AG08396 (cell line): ENCODE data around the gene UCHL1.

Source experiments
- DNase-seq: peaks from one replicate; pipeline ENCODE4 v3.0.0; 2012; ENCODE audit warnings: low spot score, mixed read lengths

The UCHL1 gene

GRCh38 chr4:41256740-41257256, at the start of gene UCHL1:
UCHL1 (plus strand) TSS chr4:41256928; CDS start chr4:41256977, 49 bp downstream.
- peak; percentile 73 for DNase-seq

GRCh38 chr4:41207291-41207831, 49.4 kb upstream of the UCHL1 start:
- no peak for DNase-seq

- DNase-seq, result no peak
Measured at GRCh38 chr4:41209187-41209586, 47.5 kb upstream of the UCHL1 start.

DNA sequence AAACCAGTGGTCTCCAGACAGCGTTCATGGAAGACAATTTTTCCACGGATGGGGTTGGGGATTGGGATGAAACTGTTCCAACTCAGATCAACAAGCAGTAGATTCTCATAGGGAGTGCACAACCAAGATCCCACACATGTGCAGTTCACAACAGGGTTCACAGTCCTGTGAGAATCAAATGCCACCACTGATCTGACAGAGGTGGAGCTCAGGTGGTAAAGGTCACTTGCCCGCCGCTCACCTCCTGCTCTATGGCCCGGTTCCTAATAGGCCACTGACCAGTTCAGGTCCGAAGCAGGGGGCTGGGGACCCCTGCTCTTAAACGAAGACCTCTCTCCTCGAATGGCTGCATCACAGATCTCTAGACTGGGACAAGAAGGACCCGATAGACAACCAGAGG, 46.8 kb upstream of the UCHL1 start:
- DNase-seq, result no peak

- no peak for DNase-seq
Measured at GRCh38 chr4:41211951-41212615, 44.6 kb upstream of the UCHL1 start.

GRCh38 chr4:41212616-41213203, 44.0 kb upstream of the UCHL1 start:
- peak; percentile 59 for DNase-seq

DNA sequence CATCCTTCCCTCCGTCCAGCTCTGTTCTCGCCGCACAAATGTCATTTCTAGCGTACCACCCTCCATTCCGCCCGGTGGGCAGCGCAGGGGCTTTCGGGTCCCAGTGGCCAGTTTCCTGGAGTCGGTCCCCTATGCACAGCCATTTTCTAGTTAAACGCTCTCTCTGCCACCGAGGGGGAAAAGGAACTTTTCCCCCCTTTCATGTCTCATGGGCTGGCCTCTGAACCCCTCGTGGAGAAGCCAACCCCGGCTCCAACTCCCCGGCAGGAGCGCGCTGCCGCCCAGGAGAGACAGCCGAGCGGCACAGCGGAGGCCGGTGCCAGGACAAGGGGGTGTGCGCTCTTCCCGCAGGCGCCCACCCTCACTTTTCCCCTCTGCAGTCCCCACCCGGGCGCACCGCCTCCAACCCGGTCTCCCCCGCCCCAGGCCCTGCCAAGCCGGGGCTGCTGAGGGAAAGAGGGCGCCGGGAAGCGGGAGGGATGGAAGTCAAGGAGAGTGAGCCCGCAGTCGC, 43.0 kb upstream of the UCHL1 start:
- peak; percentile 38 for DNase-seq

GRCh38 chr4:41214136-41214824, 42.4 kb upstream of the UCHL1 start, which contains the start of gene APBB2:
APBB2 (minus strand) TSS chr4:41214542; CDS start chr4:41033254, 181,288 bp downstream.
- DNase-seq, result peak; percentile 97

- DNase-seq, result no peak
Measured at GRCh38 chr4:41214825-41215146, 41.9 kb upstream of the UCHL1 start.

DNA sequence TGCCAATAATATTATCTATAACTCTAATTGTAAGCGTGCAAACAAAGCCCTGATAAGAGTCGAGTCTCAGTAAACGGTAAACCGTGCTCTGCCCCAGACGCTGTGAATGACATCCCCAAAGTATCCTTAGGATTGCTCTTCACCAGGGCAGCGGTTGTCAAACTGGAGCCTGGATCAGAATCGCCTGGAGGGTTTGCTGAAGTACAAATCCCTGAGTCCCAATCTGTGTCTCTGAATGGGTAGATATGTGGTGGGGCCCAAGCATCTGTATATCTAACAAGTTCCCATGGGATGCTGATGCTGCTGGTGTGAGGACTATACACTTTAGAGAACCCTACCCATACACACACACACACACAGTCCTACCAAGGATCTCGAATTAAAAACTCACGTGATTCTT, 41.6 kb upstream of the UCHL1 start:
- DNase-seq, result no peak

DNA sequence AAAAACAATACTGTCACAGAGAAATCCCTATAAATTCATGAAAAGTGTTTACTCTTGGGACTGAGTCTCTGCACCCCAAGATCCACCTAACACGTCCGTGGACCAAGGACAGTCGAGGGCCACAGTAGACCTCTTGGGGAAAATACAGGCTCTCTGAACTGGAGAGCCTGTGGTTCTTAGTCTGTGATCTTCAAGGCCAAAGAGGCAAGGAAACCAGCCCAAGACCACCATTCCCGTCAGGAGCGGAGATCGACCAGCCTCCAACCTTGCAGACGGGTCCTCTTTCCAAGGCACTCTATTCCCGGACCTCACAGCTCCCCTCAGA, 40.8 kb upstream of the UCHL1 start:
- DNase-seq, result no peak

DNA sequence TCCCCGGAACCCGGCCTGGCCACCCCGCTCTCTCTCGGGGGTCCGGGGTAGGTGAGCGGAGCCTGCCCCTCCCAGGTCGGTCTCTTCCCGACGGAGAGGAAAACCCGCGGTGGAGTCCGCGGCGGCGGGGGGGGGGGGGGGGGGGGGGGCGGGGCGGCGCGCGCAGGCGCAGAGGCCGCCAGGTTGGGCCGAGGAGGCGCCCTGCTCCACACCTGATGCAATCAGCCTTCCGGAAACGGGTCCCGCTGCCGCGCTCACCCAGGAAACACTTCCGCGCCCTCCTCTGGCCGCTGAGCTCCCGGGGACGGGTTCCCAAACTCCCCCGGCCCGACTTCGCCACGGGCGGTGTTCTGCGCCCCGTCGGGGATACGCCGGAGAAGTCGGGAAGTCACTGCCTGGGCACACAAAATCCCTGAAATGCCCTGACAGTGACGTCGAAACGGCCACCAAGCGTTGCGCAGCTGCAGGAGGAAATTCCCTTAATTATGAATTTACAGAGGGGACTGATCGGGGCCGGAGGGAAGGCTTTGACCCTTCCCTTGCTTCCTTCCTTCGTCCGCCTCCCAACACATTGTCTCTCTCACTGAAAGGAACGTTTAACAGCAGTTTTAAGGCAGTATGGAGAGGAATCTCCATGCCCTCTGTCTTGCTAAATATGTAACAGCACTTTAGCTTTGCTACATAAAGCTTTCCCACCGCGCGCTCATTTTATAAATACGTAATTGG, 40.3 kb upstream of the UCHL1 start:
- peak; percentile 91 for DNase-seq

- no peak for DNase-seq
Measured at GRCh38 chr4:41217020-41217333, 39.8 kb upstream of the UCHL1 start.

DNA sequence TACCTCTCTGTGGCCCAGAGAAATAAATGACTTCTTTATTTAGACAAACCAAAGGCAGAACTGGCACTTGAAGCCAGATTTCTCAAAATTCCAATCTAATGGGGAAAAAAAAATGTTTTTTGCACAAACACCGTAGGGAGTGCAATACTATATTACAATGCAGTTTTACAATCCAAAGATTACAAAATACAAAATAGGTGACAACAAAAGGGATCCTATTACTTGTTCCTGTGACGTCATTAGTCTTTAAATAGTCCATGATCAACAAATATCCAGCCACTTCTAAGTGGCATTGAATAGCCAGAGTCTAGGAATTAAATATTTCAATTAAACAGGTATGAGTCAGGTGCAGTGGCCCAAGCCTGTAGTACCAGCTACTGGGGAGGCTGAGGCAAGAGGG, 39.4 kb upstream of the UCHL1 start:
- no peak for DNase-seq

DNA sequence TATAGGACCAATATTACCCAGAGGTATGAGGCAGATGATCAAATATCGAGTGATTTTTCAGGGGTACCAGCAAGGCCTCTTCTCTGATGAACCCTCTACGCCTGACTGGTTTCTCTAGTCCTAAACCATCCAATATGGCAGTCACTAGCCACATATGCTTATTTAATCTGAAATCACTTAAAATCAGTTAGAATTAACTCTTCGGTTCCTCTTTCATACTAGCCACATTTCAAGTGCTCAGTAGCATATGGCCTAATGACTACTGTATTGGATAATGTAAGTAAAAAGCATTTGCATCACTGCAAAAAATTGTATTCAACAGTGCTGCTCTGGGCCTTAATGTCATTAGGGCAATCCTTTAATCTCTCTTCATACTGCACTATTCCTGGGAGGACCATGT, 38.0 kb upstream of the UCHL1 start:
- DNase-seq, result no peak

GRCh38 chr4:41219421-41219950, 37.2 kb upstream of the UCHL1 start:
- no peak for DNase-seq

GRCh38 chr4:41221850-41222645, 34.7 kb upstream of the UCHL1 start:
- DNase-seq, result no peak

GRCh38 chr4:41227902-41228301, 28.8 kb upstream of the UCHL1 start:
- no peak for DNase-seq

GRCh38 chr4:41232406-41232805, 24.3 kb upstream of the UCHL1 start:
- DNase-seq, result no peak

DNA sequence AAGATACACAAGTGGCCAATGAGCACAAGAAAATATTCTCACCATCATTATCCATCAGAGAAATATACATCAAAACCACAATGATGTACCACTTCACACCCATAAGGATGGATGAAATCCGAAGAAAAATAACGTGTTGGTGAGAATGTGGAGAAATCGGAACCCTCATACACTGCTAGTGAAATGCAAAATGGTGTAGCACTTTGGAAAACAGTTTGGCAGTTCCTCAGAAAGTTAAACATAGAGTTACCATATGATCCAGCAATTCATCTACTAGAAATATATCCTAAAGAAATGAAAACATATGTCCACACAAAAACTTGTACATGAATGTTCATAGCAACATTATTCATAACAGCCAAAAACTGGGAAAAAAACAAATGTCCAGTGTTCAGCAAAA, 23.9 kb upstream of the UCHL1 start:
- DNase-seq, result no peak

DNA sequence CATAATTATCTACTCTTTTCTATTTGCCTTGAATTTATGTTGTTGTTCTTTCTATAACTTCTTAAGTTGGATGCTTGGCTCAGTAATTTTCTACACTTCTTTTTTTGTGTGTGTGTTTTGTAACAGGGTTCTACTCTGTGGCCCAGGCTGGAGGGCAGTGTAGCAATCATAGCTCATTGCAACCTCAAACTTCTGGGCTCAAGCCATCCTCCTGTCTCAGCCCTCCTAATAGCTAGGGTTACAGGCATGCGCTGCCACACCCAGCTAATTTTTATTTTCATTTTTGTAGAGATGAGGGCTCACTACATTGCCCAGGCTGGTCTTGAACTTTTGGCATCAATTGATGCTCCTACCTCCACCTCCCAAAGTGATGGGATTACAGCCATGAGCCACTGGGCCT, 20.7 kb upstream of the UCHL1 start:
- no peak for DNase-seq
